Small intestine (tissue), 16 donors: ENCODE results near the gene NMNAT1. TPM values are rescaled to one million over a fixed set of nuclear protein-coding genes. Genes with fewer than 3 reads are reported as not detected.

ENCODE experiments used
- DNase-seq, 2 donors: peaks; one replicate each; pipeline versions ENCODE4 v3.0.0 to v3.0.0-alpha.2; 2013
- FAIRE-seq: peaks from 2 replicates; lab custom pipeline; 2012; peaks lifted over from hg19 to GRCh38; lab: Jason Lieb, UNC
- H3K27ac ChIP-seq, 3 donors: one replicate each; pipeline ENCODE4 v1.5.1; 2013; ENCODE audit warnings: low read length in 2 of 3, mild to moderate bottlenecking in 2 of 3, control low read depth in 1 of 3, inconsistent platforms in 1 of 3, low read depth in 1 of 3, moderate library complexity in 1 of 3
- H3K27me3 ChIP-seq, 3 donors: one replicate each; pipeline ENCODE4 v1.6.1; 2013; ENCODE audit warnings: low read length in 3 of 3, inconsistent platforms in 1 of 3; ENCODE audit not compliant: control insufficient read depth in 3 of 3, insufficient read depth in 3 of 3
- H3K36me3 ChIP-seq, 3 donors: one replicate each; pipeline ENCODE4 v1.6.1; 2013; ENCODE audit warnings: low read length in 3 of 3, inconsistent platforms in 1 of 3, low read depth in 1 of 3, mild to moderate bottlenecking in 1 of 3, moderate library complexity in 1 of 3; ENCODE audit not compliant: control insufficient read depth in 3 of 3, insufficient read depth in 2 of 3
- H3K4me1 ChIP-seq, 3 donors: one replicate each; pipeline ENCODE4 v1.6.1; 2013; ENCODE audit warnings: low read length in 2 of 3, inconsistent platforms in 1 of 3, low read depth in 1 of 3, mild to moderate bottlenecking in 1 of 3, moderate library complexity in 1 of 3; ENCODE audit not compliant: control insufficient read depth in 3 of 3, insufficient read depth in 2 of 3
- H3K4me3 ChIP-seq, 3 donors: one replicate each; pipeline ENCODE4 v1.5.1; 2013; ENCODE audit warnings: low read length in 3 of 3, control low read depth in 1 of 3, inconsistent platforms in 1 of 3, low read depth in 1 of 3, mild to moderate bottlenecking in 1 of 3, moderate library complexity in 1 of 3
- H3K9me3 ChIP-seq, 2 donors: one replicate each; pipeline ENCODE4 v1.6.1; 2013; ENCODE audit warnings: low read depth in 1 of 2, low read length in 1 of 2; ENCODE audit not compliant: control insufficient read depth in 2 of 2, insufficient read depth in 1 of 2
- WGBS, 3 donors: extraction: QIAGEN DNeasy Blood & Tissue Kit; methylation state at CpG; one replicate each; pipeline ENCODE4 v1.1.7; 2013; 5-methylcytosine and 5-hydroxymethylcytosine counted together
- long read RNA-seq, 10 donors: transcript quantifications; one replicate each; lab custom pipeline, GENCODE V29; 2026
- polyA plus RNA-seq, 4 donors: library from polyadenylated mRNA; stranded (reverse) in 3 of 4; unstranded in 1 of 4; fragments of 200-250 nt in 3 of 4; fragments of 120-200 nt in 1 of 4; gene quantifications; one replicate each; pipeline versions ENCODE4 v1.2.1 to v1.2.3, GENCODE V29; 2013
- donor health status: healthy with polysubstance abuse.
- donor health status: control.
- donor health status: control.
- donor health status: Bipolar disorder and iron deficiency.
- donor health status: healthy.

NMNAT1 gene
- 10 to 100 TPM in 3 of 4 donors, 1 to 10 TPM in 1; 6.5 to 17.5 (median 12.4) TPM for polyA plus RNA-seq
- long read RNA-seq, donor 1 = 0 reads
- long read RNA-seq, donor 2, partial matches to known transcripts = 0 of 2 reads
- long read RNA-seq, donor 2, other reads (novel, unspliced or antisense) = 0 of 2 reads
- long read RNA-seq, donor 3, partial matches to known transcripts = 0 of 1 reads
- long read RNA-seq, donor 3, other reads (novel, unspliced or antisense) = 0 of 1 reads
- long read RNA-seq, donor 4 = 0 reads
- long read RNA-seq, donor 5 = 0 reads
- long read RNA-seq, donor 6, partial matches to known transcripts = 0 of 2 reads
- long read RNA-seq, donor 6, other reads (novel, unspliced or antisense) = 0 of 2 reads
- long read RNA-seq, donor 7 = 0 reads
- long read RNA-seq, donor 8 = 0 reads
- long read RNA-seq, donor 9 = 0 reads
- long read RNA-seq, donor 10, partial matches to known transcripts = 0 of 2 reads
- long read RNA-seq, donor 10, other reads (novel, unspliced or antisense) = 0 of 2 reads

DNA sequence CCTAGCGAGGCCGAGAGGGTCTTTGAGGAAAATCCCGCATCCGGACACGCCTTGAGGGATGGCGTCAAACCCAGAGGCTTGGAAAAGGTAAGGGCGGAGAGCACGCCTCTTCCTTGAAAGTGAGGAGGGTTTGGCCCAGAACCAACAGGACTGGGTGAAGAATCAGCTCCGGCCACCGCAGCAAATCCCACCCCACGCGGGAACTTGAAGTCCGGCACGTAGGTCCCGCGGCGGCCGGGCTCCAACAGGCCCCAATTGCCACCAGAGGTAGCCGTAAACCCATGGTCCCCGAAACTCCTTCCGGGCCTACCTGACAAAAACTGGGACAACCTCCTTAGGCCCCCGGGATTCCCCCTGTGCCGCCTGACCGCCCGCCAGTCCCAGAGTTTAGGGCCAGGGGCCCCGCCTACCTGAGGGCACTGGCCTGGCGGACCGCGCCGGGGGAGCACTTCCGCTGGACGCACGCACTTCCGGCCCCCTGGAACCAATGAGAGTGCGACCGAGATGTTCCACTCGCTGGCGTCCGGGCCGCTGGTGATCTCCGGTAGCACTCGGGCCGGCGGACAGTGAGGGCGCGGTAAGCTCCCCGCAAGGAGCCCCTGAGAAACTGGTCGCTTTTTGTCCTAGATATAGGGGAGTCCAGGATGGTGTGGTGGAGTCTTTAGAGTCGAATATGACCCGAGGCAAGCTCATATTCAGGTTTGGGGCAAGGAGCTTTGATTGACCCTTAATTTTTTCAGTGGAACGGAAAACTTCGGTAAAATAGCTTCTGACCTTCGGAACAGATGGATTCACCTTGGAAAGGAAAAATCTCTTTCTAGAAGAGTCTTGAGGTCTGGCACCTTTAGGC lies at the start of gene NMNAT1, which contains the start of gene LZIC:
TSS of gene NMNAT1 (plus strand) at position 537 of the 850 bp plus-strand sequence. CDS start 28,599 bp downstream, outside the sequence.
TSS of gene LZIC (minus strand) at position 453 of the 850 bp plus-strand sequence. CDS start 6,772 bp downstream, outside the sequence.
- Histone ChIP-seq H3K27ac (peak within 1 kb of the TSS; percentile 88 to 99 (median 91)), H3K27me3 (no peaks in the 10 kb centered on the region), H3K4me1 (peaks cover 0 to 6% (median 0%) of the 10 kb centered on the region in 3 donors), H3K36me3 (peaks cover 0 to 31% (median 5%) of the 10 kb centered on the region in 3 donors), H3K9me3 (no peaks in the 10 kb centered on the region), H3K4me3 (peak within 1 kb of the TSS; percentile 58 to 90 (median 70))
- FAIRE-seq = no peak
- peak; percentile 95 to 96 for DNase-seq
- WGBS, 3 donors = 0% methylated on average over 53 of the region's 53 CpGs

DNA sequence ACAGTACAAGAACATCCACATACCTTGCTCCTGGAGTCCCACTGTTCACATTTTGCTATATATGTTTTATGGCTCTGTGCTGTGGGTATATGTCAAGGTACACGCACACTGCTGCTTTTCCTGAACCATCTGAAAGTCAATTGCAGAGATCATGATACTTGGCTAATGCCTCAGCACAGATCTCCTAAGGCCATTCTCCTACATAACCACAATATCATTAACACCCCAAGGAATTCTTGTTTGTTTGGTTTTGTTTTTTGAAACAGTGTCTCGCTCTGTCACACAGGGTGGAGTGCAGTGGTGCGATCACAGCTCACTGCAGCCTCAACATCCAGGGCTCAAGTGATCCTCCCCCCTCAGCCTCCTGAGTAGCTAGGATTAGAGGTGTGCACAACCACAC lies 49.2 kb upstream of the NMNAT1 start:
- FAIRE-seq = no peak

DNA sequence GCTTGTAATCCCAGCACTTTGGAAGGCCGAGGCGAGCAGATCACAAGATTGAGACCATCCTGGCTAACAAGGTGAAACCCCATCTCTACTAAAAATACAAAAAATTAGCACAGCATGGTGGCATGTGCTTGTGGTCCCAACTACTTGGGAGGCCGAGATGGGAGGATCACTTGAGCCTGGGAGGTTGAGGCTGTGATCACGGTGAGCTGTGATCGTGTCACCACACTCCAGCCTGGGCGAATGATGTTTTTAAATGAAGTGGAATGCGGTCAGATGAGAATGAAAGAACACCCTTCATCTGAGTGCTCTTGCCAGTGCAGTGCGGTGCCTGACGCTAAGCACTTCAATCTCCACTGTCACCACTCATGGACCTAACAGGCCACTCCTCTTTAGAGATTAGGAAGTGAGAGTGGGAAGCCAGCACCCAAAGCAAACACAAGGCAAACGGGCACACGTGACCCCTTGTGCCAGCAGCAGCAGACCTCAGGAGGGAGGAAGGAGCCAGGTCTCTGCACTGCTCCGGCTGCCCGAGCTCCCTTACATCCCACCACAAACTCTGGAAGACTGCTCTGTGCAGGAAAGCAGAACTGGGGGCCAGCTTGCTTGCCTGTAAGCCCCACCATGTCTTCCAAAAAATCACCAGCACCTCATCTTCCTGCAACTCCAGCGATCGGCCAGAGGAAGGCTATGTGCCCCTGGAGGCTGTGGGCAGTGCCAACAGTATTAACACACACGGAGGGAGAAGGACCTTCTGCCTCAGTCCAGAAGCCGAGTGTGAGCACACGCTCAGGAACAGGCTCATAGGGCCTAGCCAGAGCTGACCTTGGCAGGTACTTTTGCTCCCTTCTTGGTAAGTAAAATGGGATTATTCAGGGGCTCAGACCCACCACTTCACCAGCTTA lies 42.9 kb upstream of the NMNAT1 start:
- Histone ChIP-seq H3K4me3 (no peak overlapping the region), H3K9me3 (no peaks in the 10 kb centered on the region), H3K4me1 (peaks cover 6 to 19% (median 9%) of the 10 kb centered on the region in 3 donors), H3K27me3 (no peaks in the 10 kb centered on the region), H3K36me3 (peaks cover 0 to 9% (median 0%) of the 10 kb centered on the region in 3 donors), H3K27ac (peak overlapping the region; percentile 12 to 59 (median 37))
- FAIRE-seq = no peak
- WGBS, 3 donors = 25 to 51% (median 42%) methylated on average over 18 of the region's 18 CpGs
- peak; percentile 72 to 87 for DNase-seq

More for the DNA sequence above, 49.2 kb upstream of the NMNAT1 start:
- Histone ChIP-seq H3K9me3 (no peaks in the 10 kb centered on the region), H3K4me3 (no peak overlapping the region), H3K36me3 (peaks cover 0 to 18% (median 0%) of the 10 kb centered on the region in 3 donors), H3K4me1 (no peaks in the 10 kb centered on the region), H3K27me3 (no peaks in the 10 kb centered on the region), H3K27ac (no peak overlapping the region)
- DNase-seq = no peak
- WGBS, 3 donors = 90 to 93% (median 91%) methylated on average over 3 of the region's 3 CpGs

DNA sequence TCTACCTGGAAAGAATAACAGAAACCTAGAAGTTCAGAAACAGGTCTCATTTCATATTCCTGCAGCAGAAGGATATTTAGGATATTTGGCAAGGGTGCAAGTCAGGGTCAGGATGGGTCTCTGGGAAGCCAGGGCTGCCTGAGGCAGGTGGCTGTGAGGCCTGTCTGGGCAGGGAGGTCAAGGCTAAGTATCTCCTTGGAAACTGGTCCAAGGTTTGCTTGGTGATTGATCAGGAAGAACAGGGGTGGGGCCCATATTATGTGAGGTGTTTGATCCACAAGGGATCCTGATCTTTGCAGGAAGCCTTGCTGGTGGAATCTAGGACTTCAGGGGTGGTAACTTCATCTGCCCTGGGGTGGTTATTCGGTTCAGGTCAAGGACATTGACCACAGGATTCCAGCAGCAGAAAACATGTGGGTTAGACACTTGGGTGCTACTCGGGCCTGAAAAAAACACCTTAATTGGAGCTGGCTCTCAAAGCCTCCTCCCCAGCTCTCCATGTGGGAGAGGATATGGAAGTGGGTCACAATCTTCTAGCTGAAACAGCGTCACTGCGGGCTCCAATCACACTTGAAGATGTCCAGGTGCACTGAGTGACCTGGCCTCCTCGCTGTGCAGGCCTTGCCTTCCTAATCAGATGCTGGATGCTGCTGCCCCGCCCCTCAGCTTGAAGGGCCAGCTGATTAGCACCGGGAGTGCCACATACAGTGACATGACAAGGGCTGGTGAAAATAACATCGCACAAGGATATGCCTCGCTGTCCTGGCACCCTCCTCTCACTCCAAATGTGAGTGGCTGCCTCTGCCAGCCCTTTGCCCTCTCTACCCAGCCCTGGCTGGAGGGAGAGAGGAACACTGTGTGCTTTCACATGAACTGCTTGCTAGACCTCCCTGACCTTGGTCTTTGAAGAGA lies 41.9 kb upstream of the NMNAT1 start:
- FAIRE-seq = no peak
- WGBS, 3 donors = 16 to 61% (median 44%) methylated on average over 9 of the region's 9 CpGs
- peak overlapping the region; percentile 27 to 59 (median 28) for H3K27ac ChIP-seq

DNA sequence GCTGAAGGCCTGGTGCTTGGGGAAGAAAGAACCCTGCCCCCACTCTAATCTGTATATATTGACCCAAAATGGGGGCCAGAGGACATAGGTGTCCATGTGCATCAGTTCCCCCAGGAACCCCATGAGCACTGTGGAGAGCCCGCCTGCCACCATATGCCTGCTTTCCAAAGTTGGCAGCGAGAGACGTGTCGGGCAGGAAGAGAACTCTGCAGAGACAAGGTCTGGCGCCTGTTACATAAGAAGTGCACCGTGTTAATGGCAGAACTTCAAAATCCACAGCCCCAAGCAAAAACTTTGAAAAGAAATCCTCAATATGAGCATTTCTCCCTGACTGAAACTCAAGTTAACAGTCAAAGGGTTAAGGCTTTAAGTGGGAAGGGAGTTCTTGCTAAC lies 41.2 kb upstream of the NMNAT1 start:
- Histone ChIP-seq H3K4me3 (no peak overlapping the region), H3K27ac (peak overlapping the region in 2 of 3 donors; percentile 27 to 28), H3K4me1 (peaks cover 6 to 19% (median 9%) of the 10 kb centered on the region in 3 donors), H3K9me3 (no peaks in the 10 kb centered on the region), H3K27me3 (no peaks in the 10 kb centered on the region), H3K36me3 (peaks cover 0 to 9% (median 0%) of the 10 kb centered on the region in 3 donors)
- WGBS, 3 donors = 79 to 89% (median 82%) methylated on average over 6 of the region's 6 CpGs
- FAIRE-seq (no peak), DNase-seq (no peak)

More for the DNA sequence above, 41.9 kb upstream of the NMNAT1 start:
- H3K4me3 ChIP-seq = no peak overlapping the region
- no peaks in the 10 kb centered on the region for H3K27me3 ChIP-seq
- peak in 1 of 2 donors; percentile 76 for DNase-seq
- H3K4me1 ChIP-seq = peaks cover 6 to 19% (median 9%) of the 10 kb centered on the region in 3 donors
- H3K9me3 ChIP-seq = no peaks in the 10 kb centered on the region
- peaks cover 0 to 9% (median 0%) of the 10 kb centered on the region in 3 donors for H3K36me3 ChIP-seq

DNA sequence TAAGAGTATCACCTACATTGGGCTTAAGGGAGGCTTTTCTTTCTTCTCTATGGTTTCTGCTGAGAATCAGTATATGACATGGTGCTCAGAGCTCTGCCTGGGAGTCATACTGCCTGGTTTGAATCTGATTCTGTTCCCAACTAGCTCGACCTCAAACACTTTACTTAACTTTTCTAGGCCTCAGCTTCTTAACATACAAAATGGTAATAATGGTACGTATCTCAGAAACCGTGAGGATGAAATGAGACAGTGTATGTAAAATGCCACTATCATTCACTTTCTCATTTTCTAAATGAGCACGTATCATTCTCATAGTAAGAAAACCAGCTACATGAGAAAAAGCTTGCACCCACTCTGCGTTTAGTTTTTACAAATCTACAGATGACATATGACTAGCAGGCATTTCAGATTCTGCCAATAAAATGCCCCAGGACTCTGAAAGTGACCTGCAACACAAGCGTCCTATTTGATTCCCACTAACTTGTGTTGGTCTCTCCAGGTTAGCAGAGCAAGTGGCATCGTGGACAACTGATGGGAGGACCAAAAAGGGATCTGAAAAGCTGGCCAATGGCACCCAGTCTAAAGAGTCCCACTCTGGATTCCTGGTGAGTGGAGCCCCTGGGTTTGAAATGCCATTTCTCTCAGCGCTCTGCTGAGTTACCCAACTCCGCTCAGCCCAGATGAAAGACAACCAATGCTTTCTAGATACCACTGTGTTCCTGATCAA lies 39.3 kb upstream of the NMNAT1 start:
- no peak overlapping the region for H3K4me3 ChIP-seq
- WGBS, 3 donors = 78 to 85% (median 80%) methylated on average over 9 of the region's 9 CpGs
- FAIRE-seq (no peak), DNase-seq (no peak)
- peaks cover 0 to 9% (median 0%) of the 10 kb centered on the region in 3 donors for H3K36me3 ChIP-seq
- H3K27me3 ChIP-seq = no peaks in the 10 kb centered on the region
- H3K27ac ChIP-seq = no peak overlapping the region
- H3K4me1 ChIP-seq = peaks cover 6 to 23% (median 11%) of the 10 kb centered on the region in 3 donors
- H3K9me3 ChIP-seq = no peaks in the 10 kb centered on the region
